ENCODE results near the gene RNLS. TPM values are rescaled to one million over a fixed set of nuclear protein-coding genes. Genes with fewer than 3 reads are reported as not detected.

The RNLS gene
- total RNA-seq, 1 donor from 2014 or later: 2.1 TPM

- Mint-ChIP-seq H3K4me1 (no peaks in the 10 kb centered on the region), H3K36me3 (ENCODE audit: low read depth) (no peaks in the 10 kb centered on the region), H3K27ac (no peak overlapping the region), H3K4me3 (no peak overlapping the region), H3K9me3 (peaks cover 8% of the 10 kb centered on the region), H3K27me3 (peaks cover 9% of the 10 kb centered on the region)
- DNase-seq: no peak
- intact Hi-C loops (cut with micrococcal nuclease): no loop called here
These were observed 143.2 kb downstream of the RNLS start for GRCh38 chr10:88439932-88440331.

DNA sequence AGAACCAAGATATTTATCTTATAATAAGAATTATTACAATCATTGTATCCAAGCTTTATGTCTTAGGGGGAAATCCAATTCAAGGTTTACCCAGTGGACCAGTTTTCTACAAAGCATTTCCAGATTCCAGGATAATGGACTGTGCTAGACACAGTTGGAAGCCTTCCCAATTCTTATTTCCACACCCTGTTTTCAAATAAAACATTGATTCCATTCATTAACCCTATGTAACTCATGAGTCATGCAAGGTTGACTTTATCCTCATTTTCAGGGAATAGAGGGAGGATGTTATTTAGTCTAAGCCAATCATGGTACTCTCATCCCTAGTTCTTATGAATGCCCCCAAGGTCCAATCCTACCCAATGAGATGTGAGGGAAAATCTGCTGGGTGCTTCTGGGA, 145.7 kb downstream of the RNLS start:
- intact Hi-C loops (cut with micrococcal nuclease): no loop called here

DNA sequence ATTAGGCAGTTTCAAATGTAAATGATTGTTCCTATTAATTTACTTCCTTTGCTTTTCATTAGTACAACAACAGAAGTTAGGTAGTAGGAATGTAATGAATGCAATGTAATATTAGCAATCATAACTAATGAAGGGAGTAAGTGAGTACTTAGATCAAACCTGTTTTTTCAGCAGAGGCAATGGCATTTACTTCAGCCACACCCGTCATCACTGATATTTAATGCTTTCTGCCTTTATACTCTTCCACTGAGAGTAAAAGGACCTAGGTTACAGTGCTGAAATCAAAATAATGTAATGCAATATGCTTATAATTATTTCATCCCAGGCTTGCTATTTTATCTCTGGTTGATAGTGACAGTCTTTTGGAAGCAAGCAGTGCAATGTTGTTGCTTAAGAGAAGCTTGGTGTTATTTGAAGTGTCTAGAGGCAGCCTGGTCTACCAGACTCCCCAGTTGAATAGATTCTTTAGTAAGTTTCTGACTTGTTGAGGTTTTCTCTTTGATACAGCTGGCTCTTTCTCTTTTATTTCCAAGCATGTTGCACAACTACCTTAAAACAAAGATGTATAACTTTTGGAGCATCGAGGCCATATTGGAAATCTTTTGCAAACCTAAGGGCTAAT, 149.4 kb downstream of the RNLS start:
- Mint-ChIP-seq H3K9me3 (peaks cover 10% of the 10 kb centered on the region), H3K27me3 (peaks cover 18% of the 10 kb centered on the region), H3K4me1 (no peaks in the 10 kb centered on the region)

More for the DNA sequence above, 145.7 kb downstream of the RNLS start:
- H3K27ac Mint-ChIP-seq: no peak overlapping the region
- peaks cover 5% of the 10 kb centered on the region for H3K27me3 Mint-ChIP-seq
- H3K4me1 Mint-ChIP-seq: no peaks in the 10 kb centered on the region
- DNase-seq: no peak
- H3K9me3 Mint-ChIP-seq: peaks cover 1% of the 10 kb centered on the region
- H3K4me3 Mint-ChIP-seq: no peak overlapping the region
- H3K36me3 Mint-ChIP-seq (ENCODE audit: low read depth): no peaks in the 10 kb centered on the region

DNA sequence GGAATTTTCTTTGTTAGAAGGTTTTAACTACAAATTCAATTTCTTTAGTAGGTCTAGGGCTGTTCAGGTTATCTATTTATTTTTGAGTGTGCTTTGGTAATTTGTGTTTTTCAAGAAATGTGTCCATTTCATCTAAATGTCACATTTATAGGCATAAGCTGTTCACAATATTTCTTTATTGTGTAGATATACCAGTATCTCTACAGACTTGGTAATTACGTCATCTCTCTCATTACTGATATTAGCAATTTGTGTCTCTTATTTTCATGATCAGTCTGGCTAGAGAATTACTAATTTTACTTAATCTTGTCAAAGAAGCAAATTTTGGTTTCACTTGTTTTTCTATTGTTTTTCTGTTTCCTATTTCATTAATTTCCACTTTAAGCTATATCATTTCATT, 152.0 kb downstream of the RNLS start:
- no peaks in the 10 kb centered on the region for H3K36me3 Mint-ChIP-seq (ENCODE audit: low read depth)
- H3K4me3 Mint-ChIP-seq: no peak overlapping the region
- H3K4me1 Mint-ChIP-seq: peaks cover 5% of the 10 kb centered on the region
- intact Hi-C loops (cut with micrococcal nuclease): no loop called here
- no peak for DNase-seq
- H3K27me3 Mint-ChIP-seq: peaks cover 22% of the 10 kb centered on the region
- no peak overlapping the region for H3K27ac Mint-ChIP-seq
- H3K9me3 Mint-ChIP-seq: peaks cover 15% of the 10 kb centered on the region

More for the DNA sequence above, 149.4 kb downstream of the RNLS start:
- no peak for DNase-seq
- Mint-ChIP-seq H3K36me3 (ENCODE audit: low read depth) (no peaks in the 10 kb centered on the region), H3K4me3 (no peak overlapping the region), H3K27ac (no peak overlapping the region)
- intact Hi-C loops (cut with micrococcal nuclease): no loop called here

GRCh38 chr10:88428976-88429375, 154.1 kb downstream of the RNLS start:
- Mint-ChIP-seq H3K4me3 (no peak overlapping the region), H3K27me3 (peaks cover 30% of the 10 kb centered on the region), H3K9me3 (peaks cover 19% of the 10 kb centered on the region), H3K36me3 (ENCODE audit: low read depth) (no peaks in the 10 kb centered on the region), H3K4me1 (peaks cover 5% of the 10 kb centered on the region), H3K27ac (no peak overlapping the region)
- intact Hi-C loops (cut with micrococcal nuclease): no loop called here
- no peak for DNase-seq

DNA sequence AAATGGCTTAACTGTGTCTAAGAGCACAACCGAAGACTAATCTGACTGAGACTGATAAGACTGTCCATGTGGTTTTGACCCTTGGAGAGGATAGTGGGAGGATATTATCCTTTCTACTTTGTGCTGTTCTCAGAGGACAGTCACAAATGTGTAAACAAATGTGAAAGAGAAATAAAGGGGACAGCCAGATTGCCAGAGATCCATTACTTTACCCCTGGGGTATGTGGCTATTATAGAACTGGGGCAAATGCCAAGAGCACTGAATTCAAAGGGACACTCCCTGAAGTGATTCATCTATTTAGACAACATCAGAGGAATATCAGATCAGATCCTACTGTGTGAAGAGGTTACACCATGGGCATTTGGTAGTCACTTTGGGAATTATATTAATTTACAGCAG, 154.7 kb downstream of the RNLS start:
- Mint-ChIP-seq H3K4me3 (no peak overlapping the region), H3K9me3 (peaks cover 19% of the 10 kb centered on the region), H3K36me3 (ENCODE audit: low read depth) (no peaks in the 10 kb centered on the region), H3K27me3 (peaks cover 34% of the 10 kb centered on the region), H3K4me1 (peaks cover 5% of the 10 kb centered on the region), H3K27ac (no peak overlapping the region)
- intact Hi-C loops (cut with micrococcal nuclease): no loop called here
- DNase-seq: no peak

DNA sequence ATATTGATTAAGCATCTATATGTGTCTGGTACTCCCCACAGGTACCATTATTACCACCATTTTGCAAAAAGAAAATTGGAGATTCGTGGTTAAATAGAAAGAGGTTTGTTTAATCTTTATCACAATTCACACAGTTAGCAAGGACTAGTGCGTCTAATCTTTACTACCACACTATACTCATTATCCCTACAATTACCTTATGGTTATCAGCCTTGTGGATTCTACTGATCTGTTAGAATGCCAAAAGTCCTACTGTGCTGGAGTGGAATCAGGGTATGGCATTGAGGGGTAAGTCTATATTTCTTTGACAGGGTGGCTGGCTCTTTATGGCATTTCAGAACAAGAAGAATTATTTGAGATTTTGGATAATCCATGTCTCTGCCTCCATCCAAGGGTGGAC, 156.1 kb downstream of the RNLS start:
- no peaks in the 10 kb centered on the region for H3K36me3 Mint-ChIP-seq (ENCODE audit: low read depth)

GRCh38 chr10:88424881-88425280, 158.2 kb downstream of the RNLS start:
- Mint-ChIP-seq H3K9me3 (peaks cover 9% of the 10 kb centered on the region), H3K27ac (no peak overlapping the region), H3K36me3 (ENCODE audit: low read depth) (no peaks in the 10 kb centered on the region), H3K4me1 (peaks cover 5% of the 10 kb centered on the region), H3K27me3 (peaks cover 21% of the 10 kb centered on the region), H3K4me3 (no peak overlapping the region)
- no peak for DNase-seq
- intact Hi-C loops (cut with micrococcal nuclease): no loop called here

More for the DNA sequence above, 156.1 kb downstream of the RNLS start:
- Mint-ChIP-seq H3K4me1 (peaks cover 5% of the 10 kb centered on the region), H3K27ac (no peak overlapping the region), H3K4me3 (no peak overlapping the region), H3K9me3 (peaks cover 19% of the 10 kb centered on the region), H3K27me3 (peaks cover 31% of the 10 kb centered on the region)
- DNase-seq: no peak
- intact Hi-C loops (cut with micrococcal nuclease): no loop called here

DNA sequence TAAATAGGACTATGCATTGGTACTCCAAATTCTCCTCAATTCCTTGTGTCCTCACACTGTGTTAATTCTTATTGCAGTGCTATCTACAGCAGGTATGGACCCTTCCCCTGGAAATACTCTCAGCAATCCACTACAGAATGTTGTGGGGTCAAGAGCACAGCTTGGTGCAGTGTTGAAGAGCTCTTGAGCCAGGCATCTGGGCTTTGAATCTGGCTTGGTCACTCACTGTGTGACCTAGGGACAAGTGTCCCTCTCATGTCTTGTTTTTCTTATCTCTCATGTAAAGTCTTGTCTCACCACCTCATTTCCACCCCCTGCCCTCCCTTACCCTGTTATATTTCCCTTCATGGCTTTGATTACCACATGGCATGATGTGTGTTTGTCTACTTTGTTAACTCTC, 159.4 kb downstream of the RNLS start:
- Mint-ChIP-seq H3K4me1 (peaks cover 7% of the 10 kb centered on the region), H3K36me3 (ENCODE audit: low read depth) (no peaks in the 10 kb centered on the region), H3K27ac (no peak overlapping the region), H3K9me3 (peaks cover 9% of the 10 kb centered on the region), H3K27me3 (peaks cover 21% of the 10 kb centered on the region), H3K4me3 (no peak overlapping the region)
- intact Hi-C loops (cut with micrococcal nuclease): no loop called here
- DNase-seq: no peak

DNA sequence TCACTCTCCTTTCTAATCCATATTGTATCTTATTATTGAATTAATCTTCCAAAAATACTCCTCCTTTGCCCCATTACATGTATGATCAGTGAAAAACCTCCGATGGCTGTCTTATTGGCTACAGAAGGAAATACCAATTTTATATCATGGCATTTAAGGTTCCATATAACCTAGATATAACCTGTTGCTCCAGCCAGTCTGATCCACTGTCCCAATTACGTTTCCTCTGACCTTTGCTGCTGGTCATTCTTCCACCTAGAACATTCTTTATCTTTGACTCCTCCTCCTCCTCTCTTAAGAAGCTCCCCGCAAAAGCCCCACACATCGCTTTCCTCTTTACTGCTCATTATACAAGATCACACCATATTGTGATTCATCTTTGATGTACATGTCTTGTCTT, 161.5 kb downstream of the RNLS start:
- Mint-ChIP-seq H3K9me3 (peaks cover 4% of the 10 kb centered on the region), H3K36me3 (ENCODE audit: low read depth) (no peaks in the 10 kb centered on the region), H3K27ac (no peak overlapping the region), H3K4me1 (peaks cover 4% of the 10 kb centered on the region), H3K27me3 (peaks cover 17% of the 10 kb centered on the region), H3K4me3 (no peak overlapping the region)
- intact Hi-C loops (cut with micrococcal nuclease): no loop called here
- no peak for DNase-seq

- H3K27ac Mint-ChIP-seq: no peak overlapping the region
- no peak overlapping the region for H3K4me3 Mint-ChIP-seq
- no peak for DNase-seq
- no peaks in the 10 kb centered on the region for H3K36me3 Mint-ChIP-seq (ENCODE audit: low read depth)
- intact Hi-C loops (cut with micrococcal nuclease): no loop called here
- peaks cover 2% of the 10 kb centered on the region for H3K4me1 Mint-ChIP-seq
- H3K9me3 Mint-ChIP-seq: peaks cover 4% of the 10 kb centered on the region
- peaks cover 8% of the 10 kb centered on the region for H3K27me3 Mint-ChIP-seq
These were observed 164.2 kb downstream of the RNLS start for GRCh38 chr10:88418871-88419270.

DNA sequence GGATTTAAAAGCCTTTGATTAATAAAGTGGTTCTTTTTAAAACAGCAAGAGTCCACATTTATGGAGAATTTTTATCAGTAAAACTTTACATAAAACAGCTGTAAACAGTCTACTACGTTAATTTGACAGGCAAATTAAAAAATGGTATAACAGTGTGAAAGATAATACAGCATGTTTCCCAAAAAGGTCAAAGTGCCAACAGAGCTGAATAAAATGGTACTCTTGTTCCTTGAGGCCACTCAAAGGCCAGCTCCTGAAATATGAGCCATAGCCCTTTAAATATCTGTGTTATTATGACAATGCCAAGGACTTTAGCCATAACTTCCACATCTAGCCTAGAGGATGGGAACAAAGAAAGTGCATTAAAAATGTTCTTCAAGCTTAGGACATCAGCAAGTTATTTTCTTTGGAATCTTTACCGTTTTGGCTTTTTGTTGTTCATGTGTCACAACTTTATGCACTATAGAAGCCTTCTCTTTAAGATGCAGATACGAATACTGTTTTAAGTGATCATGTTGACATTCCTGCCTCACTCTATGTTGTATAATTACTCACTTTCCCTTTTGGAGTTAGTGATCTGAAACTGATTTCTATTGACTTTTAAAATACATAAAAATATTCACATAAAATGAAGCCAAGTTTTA, 165.6 kb downstream of the RNLS start:
- Mint-ChIP-seq H3K9me3 (peaks cover 4% of the 10 kb centered on the region), H3K27me3 (peaks cover 5% of the 10 kb centered on the region), H3K4me1 (peaks cover 2% of the 10 kb centered on the region), H3K27ac (no peak overlapping the region), H3K4me3 (no peak overlapping the region), H3K36me3 (ENCODE audit: low read depth) (no peaks in the 10 kb centered on the region)
- intact Hi-C loops (cut with micrococcal nuclease): no loop called here
- no peak for DNase-seq

GRCh38 chr10:88416801-88417200, 166.3 kb downstream of the RNLS start:
- Mint-ChIP-seq H3K36me3 (ENCODE audit: low read depth) (no peaks in the 10 kb centered on the region), H3K9me3 (peaks cover 4% of the 10 kb centered on the region), H3K27ac (no peak overlapping the region), H3K27me3 (peaks cover 2% of the 10 kb centered on the region), H3K4me3 (no peak overlapping the region), H3K4me1 (peaks cover 2% of the 10 kb centered on the region)
- intact Hi-C loops (cut with micrococcal nuclease): no loop called here
- DNase-seq: no peak

GRCh38 chr10:88415533-88416130, 167.5 kb downstream of the RNLS start:
- Mint-ChIP-seq H3K36me3 (ENCODE audit: low read depth) (no peaks in the 10 kb centered on the region), H3K27ac (no peak overlapping the region), H3K4me3 (no peak overlapping the region), H3K27me3 (no peaks in the 10 kb centered on the region), H3K9me3 (peaks cover 4% of the 10 kb centered on the region), H3K4me1 (peaks cover 2% of the 10 kb centered on the region)
- intact Hi-C loops (cut with micrococcal nuclease): no loop called here
- DNase-seq: no peak
